GM12874 (cell line): ENCODE results near the gene NFATC3.

Source experiments
- CTCF ChIP-seq: IDR thresholded peaks from 2 replicates; pipeline ENCODE4 v1.5.1; 2011; ENCODE audit warnings: low read depth, mild to moderate bottlenecking, control low read depth, low read length, moderate library complexity; ENCODE audit not compliant: insufficient read depth

NFATC3 gene

GRCh38 chr16:68073902-68074760 lies 11.0 kb upstream of the NFATC3 start:
- no peak for TF ChIP-seq CTCF

GRCh38 chr16:68074850-68075555 lies 10.2 kb upstream of the NFATC3 start:
- no peak for TF ChIP-seq CTCF

- TF ChIP-seq CTCF, result no peak
Measured at GRCh38 chr16:68075980-68076379, 9.2 kb upstream of the NFATC3 start.

GRCh38 chr16:68076560-68076959 lies 8.6 kb upstream of the NFATC3 start:
- TF ChIP-seq CTCF, result no peak

- no peak for TF ChIP-seq CTCF
Measured at GRCh38 chr16:68077866-68078700, 7.1 kb upstream of the NFATC3 start.

GRCh38 chr16:68078701-68079375 lies 6.3 kb upstream of the NFATC3 start:
- TF ChIP-seq CTCF, result no peak

- no peak for TF ChIP-seq CTCF
Measured at GRCh38 chr16:68079376-68079625, 5.9 kb upstream of the NFATC3 start.
